Transverse colon (tissue), 4 donors: Measurements from ENCODE around the gene VSTM4. TPM values are rescaled to one million over a fixed set of nuclear protein-coding genes. Genes with fewer than 3 reads are reported as not detected.

ENCODE experiments used
- DNase-seq: peaks from one replicate; pipeline ENCODE4 v3.0.0-alpha.2; 2019
- H3K27ac ChIP-seq, 4 donors: fragments of 200-600 bp; sonication (generic); 2 replicates each; pipeline ENCODE4 v1.5.1; 2016 to 2018; ENCODE audit warnings: inconsistent platforms in 4 of 4
- H3K27me3 ChIP-seq: fragments of 200-600 bp; sonication (generic); 2 replicates; pipeline ENCODE4 v1.5.1; 2017; ENCODE audit warnings: inconsistent platforms
- H3K36me3 ChIP-seq, 4 donors: fragments of 200-600 bp; sonication (generic); 2 replicates each; pipeline ENCODE4 v1.5.1; 2017 to 2019; ENCODE audit warnings: inconsistent platforms in 4 of 4
- H3K4me1 ChIP-seq, 4 donors: fragments of 200-600 bp; sonication (generic); 2 replicates each; pipeline ENCODE4 v1.5.1; 2017 to 2020; ENCODE audit warnings: inconsistent platforms in 4 of 4
- H3K4me3 ChIP-seq, 4 donors: fragments of 200-600 bp; sonication (generic); 1 replicate in 1 of 4; 2 replicates in 3 of 4; pipeline versions ENCODE4 v1.5.1 to v1.6.1; 2017 to 2019; ENCODE audit warnings: inconsistent platforms in 4 of 4
- H3K9me3 ChIP-seq, 2 donors: fragments of 200-600 bp; sonication (generic); 2 replicates each; pipeline ENCODE4 v1.5.1; 2017 to 2019; ENCODE audit warnings: inconsistent platforms in 2 of 2
- EP300 ChIP-seq: sonication (generic); formaldehyde crosslinking; IDR thresholded peaks from one replicate; pipeline ENCODE4 v1.6.1; 2017; ENCODE audit warnings: antibody characterized with exemption, low read depth
- POLR2A ChIP-seq: fragments of 450-650 bp; IDR thresholded peaks from one replicate; pipeline ENCODE4 v1.6.1; 2016; ENCODE audit warnings: antibody characterized with exemption, mild to moderate bottlenecking, moderate library complexity
- POLR2AphosphoS5 ChIP-seq, 3 donors: sonication (generic); formaldehyde crosslinking; IDR thresholded peaks; one replicate each; pipeline ENCODE4 v1.6.1; 2016; ENCODE audit warnings: antibody characterized with exemption in 3 of 3
- WGBS, 2 donors: methylation state at CpG; one replicate each; pipeline ENCODE4 v1.1.5; 2018; ENCODE audit warnings: low coverage in 1 of 2; 5-methylcytosine and 5-hydroxymethylcytosine counted together
- in situ Hi-C, 4 donors: fragments of 200-750 bp; cut with MboI; loops; one replicate each; pipeline versions ENCODE4 v1.15.0 to v1.15.1; 2017; ENCODE audit warnings: low sequenced_read_pairs in 3 of 4, low pct_ligation_motif_present in 1 of 4, low pct_unique_long_range_greater_than_20kb in 1 of 4
- intact Hi-C: fragments of 100-400 bp; cut with DNase I; formaldehyde crosslinking; loops from one replicate; pipeline ENCODE4 v1.15.1; 2023; ENCODE audit warnings: low total_unique reads
- total RNA-seq, 4 donors: library from RNA; depleted of rRNA; stranded (reverse); fragments of >200 nt; gene quantifications; one replicate each; pipeline ENCODE4 v1.1.0, GENCODE V29; 2016
- TF ChIP-seq, protein P1 (sequence below), 5 experiments: fragments of 200-600 bp in 3 of 5; fragments of 450-650 bp in 2 of 5; sonication (generic) in 3 of 5; IDR thresholded peaks; 1 replicate in 2 of 5; 2 replicates in 3 of 5; pipeline ENCODE4 v1.5.1; 2016 to 2017; ENCODE audit warnings: antibody characterized with exemption in 5 of 5, inconsistent platforms in 3 of 5, mild to moderate bottlenecking in 2 of 5, moderate library complexity in 1 of 5

Gene VSTM4
- total RNA-seq, 4 donors from 2014 or later, result 2.2 to 6.0 (median 3.9) TPM

DNA sequence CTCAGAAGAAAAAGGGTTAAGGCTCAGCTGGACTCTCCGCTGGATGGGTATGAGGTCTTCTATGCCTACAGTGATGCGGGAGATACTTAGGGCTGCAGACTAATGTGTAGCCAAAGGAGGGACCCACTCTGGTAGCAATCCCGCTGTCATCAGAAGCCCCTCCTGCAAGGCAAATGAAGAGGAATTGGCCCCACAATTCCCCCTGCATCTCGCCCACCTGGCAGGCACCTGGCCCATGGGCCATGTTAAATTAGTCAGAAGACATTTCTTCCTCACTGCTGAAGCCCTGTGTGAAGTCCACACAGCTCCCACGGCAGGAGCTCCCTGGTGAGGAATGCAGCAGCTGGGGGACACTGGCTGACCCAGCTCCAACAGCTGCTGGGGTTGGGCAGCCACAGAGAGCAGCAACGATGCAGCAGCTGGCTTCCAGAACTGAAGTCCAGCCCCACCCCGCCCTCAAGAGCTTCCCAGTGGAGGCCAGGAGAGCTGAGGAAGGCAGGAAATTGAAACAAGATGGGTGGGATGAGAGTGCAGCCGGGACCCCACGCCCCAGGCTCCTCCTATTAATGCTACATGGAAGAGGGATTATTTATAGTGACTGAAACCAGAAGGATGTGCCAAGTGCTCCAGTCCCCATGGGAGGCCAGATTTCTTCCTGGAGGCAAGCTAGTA lies 5.5 kb downstream of the VSTM4 start:
- Histone ChIP-seq H3K4me3 (no peak overlapping the region), H3K27me3 (peaks cover 7% of the 10 kb centered on the region), H3K36me3 (no peaks in the 10 kb centered on the region), H3K9me3 (no peaks in the 10 kb centered on the region), H3K4me1 (peaks cover 0 to 11% (median 4%) of the 10 kb centered on the region in 4 donors), H3K27ac (peak overlapping the region; percentile 28 to 40 (median 37))
- DNase-seq, result peak; percentile 46
- 49% methylated on average over 9 of the region's 9 CpGs; no CpG with 5 or more reads in 1 of the 2 donors for WGBS, 2 donors
- intact Hi-C loops (no loop called here), in situ Hi-C loops (no loop called here)
- peak in 2 of 3 donors; percentile 55 to 59 for TF ChIP-seq POLR2AphosphoS5 (IDR thresholded peaks at IDR 0.05)
- TF ChIP-seq, protein P1, sequence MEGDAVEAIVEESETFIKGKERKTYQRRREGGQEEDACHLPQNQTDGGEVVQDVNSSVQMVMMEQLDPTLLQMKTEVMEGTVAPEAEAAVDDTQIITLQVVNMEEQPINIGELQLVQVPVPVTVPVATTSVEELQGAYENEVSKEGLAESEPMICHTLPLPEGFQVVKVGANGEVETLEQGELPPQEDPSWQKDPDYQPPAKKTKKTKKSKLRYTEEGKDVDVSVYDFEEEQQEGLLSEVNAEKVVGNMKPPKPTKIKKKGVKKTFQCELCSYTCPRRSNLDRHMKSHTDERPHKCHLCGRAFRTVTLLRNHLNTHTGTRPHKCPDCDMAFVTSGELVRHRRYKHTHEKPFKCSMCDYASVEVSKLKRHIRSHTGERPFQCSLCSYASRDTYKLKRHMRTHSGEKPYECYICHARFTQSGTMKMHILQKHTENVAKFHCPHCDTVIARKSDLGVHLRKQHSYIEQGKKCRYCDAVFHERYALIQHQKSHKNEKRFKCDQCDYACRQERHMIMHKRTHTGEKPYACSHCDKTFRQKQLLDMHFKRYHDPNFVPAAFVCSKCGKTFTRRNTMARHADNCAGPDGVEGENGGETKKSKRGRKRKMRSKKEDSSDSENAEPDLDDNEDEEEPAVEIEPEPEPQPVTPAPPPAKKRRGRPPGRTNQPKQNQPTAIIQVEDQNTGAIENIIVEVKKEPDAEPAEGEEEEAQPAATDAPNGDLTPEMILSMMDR (IDR thresholded peaks at IDR 0.05), result no peak
- TF ChIP-seq EP300, result no peak
- TF ChIP-seq POLR2A, result no peak

DNA sequence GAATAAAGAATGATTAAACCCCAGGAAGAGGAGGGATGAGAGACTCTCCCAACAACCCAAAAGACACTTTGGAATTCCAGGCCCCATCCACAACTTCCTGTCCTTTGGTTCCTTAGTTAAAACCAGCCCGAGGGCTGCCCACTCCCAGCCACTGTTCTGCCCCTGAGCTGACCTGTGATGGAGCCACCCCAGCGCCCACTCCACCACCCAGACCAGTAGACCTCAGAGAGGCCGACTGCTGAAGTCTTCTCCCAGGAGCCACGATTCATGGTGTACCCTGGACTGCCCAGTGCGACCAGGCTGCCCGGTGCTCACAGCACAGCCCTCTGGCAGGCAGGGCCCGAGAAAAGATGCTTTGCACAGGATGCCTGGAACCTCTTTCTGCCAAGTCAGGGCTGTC lies 6.7 kb downstream of the VSTM4 start:
- H3K4me1 ChIP-seq, result peaks cover 0 to 11% (median 4%) of the 10 kb centered on the region in 4 donors
- no peaks in the 10 kb centered on the region for H3K9me3 ChIP-seq
- H3K36me3 ChIP-seq, result no peaks in the 10 kb centered on the region
- intact Hi-C loops (no loop called here), in situ Hi-C loops (no loop called here)
- 80% methylated on average over 7 of the region's 7 CpGs; no CpG with 5 or more reads in 1 of the 2 donors for WGBS, 2 donors
- TF ChIP-seq POLR2A (no peak), POLR2AphosphoS5 (IDR thresholded peaks at IDR 0.05) (no peak), EP300 (no peak)
- TF ChIP-seq, protein P1 (IDR thresholded peaks at IDR 0.05), result no peak
- no peak overlapping the region for H3K27ac ChIP-seq
- no peak for DNase-seq
- H3K4me3 ChIP-seq, result no peak overlapping the region
- peaks cover 2% of the 10 kb centered on the region for H3K27me3 ChIP-seq

DNA sequence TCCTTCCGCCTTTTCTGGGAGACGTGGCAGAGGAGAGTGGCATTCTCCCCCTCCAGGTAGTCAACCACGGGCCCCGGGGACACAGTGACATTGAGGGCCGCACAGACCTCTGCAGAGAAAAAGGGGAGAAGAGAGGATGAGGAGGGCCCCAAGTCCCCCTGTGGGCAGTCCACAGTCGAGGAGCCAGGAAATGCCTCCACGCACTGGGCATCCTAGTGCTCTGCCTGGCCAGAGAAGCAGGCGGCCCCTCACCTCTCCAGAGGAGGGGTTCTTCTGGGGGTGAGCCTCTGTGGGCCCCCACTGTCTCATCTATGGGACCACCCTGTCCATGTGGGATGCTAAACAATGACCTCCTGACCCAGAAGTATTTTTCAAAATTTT lies 7.4 kb downstream of the VSTM4 start:
- peaks cover 0 to 11% (median 4%) of the 10 kb centered on the region in 4 donors for H3K4me1 ChIP-seq
- in situ Hi-C loops (no loop called here), intact Hi-C loops (no loop called here)
- H3K27me3 ChIP-seq, result no peaks in the 10 kb centered on the region
- no peak for DNase-seq
- no peak overlapping the region for H3K4me3 ChIP-seq
- no peaks in the 10 kb centered on the region for H3K9me3 ChIP-seq
- no peaks in the 10 kb centered on the region for H3K36me3 ChIP-seq
- TF ChIP-seq EP300, result no peak
- no peak for TF ChIP-seq POLR2A
- TF ChIP-seq POLR2AphosphoS5 (IDR thresholded peaks at IDR 0.05), result no peak
- 85 to 90% methylated on average over 5 to 8 of the region's 8 CpGs for WGBS, 2 donors
- no peak overlapping the region for H3K27ac ChIP-seq

DNA sequence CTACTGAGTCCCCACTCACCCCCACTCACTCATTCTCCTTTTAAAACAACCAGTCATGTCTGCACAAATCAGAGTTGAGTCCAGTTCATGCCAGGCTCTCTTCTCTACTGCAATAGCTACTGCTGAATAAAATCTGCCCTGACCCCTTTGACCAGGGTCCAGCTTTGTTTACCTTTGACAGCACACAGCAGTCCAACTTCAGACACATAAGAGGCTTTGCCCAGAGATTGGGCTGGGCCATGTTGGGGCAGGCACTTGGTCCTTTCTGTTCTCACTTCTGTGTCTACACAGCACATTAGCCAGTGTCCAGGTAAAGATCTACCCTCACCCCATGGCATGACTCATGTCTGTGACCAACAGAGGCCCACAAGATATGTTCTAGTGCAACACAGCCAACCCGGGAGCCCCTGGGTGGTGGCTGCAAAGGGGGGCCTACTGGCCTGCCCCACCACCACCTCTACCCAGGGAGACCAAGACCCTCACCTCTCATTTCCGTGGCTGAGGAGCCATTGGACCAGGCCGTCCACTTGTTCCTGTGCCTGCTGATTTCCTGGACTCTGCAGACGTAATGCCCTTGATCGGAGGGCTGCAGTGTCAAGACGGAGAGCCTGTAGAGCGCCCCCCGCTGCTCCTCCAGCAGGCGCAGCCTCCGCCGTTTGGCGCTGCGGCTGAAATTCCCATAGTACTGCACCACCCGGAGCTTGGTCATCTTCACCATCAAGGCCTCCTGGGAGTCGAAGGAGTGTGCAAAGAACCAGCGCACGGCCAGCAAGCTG lies 8.0 kb downstream of the VSTM4 start:
- no peaks in the 10 kb centered on the region for H3K27me3 ChIP-seq
- H3K4me3 ChIP-seq, result no peak overlapping the region
- intact Hi-C loops (no loop called here), in situ Hi-C loops (no loop called here)
- H3K4me1 ChIP-seq, result peaks cover 0 to 11% (median 4%) of the 10 kb centered on the region in 4 donors
- TF ChIP-seq EP300, result no peak
- TF ChIP-seq POLR2A, result no peak
- TF ChIP-seq, protein P1 (IDR thresholded peaks at IDR 0.05), result no peak
- no peak for TF ChIP-seq POLR2AphosphoS5 (IDR thresholded peaks at IDR 0.05)
- no peaks in the 10 kb centered on the region for H3K9me3 ChIP-seq
- WGBS, 2 donors, result 91% methylated on average over 17 of the region's 17 CpGs; no CpG with 5 or more reads in 1 of the 2 donors
- H3K36me3 ChIP-seq, result no peaks in the 10 kb centered on the region
- no peak for DNase-seq
- peak overlapping the region in 1 of 4 donors; percentile 21 for H3K27ac ChIP-seq
